Measurements from ENCODE around the gene GALK1. TPM values are rescaled to one million over a fixed set of nuclear protein-coding genes. Genes with fewer than 3 reads are reported as not detected.

The GALK1 gene
- total and polyA plus RNA-seq, 9 of the 15 experiments (the other 6 are each of a cell fraction or from before 2014, with no cell fraction given), result 0.45 to 51.6 (median 17.4) TPM

DNA sequence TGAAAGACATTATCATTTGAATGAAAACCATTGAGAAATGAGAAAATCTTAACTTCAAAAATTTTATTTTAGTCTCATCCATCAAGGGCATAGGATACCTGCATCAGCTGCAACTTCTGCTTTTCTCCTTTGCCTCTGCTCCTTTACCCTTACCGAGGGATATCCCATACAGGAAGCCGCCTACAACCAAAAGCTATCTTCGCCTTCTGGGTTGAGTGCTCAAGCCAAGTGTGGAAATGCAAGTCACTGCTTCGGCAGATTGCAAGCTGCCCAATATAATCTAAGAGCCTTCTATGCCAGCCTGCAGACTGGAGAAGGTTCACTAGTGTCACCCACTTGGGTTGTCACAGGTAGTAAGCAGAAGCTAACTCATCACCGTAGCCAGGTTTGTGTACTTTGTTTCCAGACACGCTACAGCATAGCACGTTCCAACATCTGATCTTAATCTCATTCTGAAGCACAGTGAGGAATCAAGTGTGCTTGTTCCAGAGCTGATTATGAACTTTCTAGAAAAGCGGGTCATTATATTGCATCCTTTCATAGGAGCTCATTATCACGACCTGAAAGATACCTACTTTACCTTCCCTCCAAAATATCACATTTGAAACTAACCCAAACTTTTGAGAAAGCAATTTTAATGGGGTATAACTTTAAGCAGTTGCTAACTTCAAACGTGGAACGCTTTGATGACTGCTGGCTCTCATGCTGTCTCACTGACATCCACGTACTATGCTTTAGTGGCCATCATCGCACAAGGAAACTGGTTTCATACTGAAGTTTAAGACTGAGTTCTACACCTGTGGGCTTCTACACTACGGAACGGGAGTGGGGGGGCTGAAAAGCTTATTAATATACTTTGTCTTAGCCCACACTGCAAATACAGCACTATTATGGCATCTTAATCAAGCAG is 11.6 kb upstream of the GALK1 start (continued):
- TF ChIP-seq, protein P1, sequence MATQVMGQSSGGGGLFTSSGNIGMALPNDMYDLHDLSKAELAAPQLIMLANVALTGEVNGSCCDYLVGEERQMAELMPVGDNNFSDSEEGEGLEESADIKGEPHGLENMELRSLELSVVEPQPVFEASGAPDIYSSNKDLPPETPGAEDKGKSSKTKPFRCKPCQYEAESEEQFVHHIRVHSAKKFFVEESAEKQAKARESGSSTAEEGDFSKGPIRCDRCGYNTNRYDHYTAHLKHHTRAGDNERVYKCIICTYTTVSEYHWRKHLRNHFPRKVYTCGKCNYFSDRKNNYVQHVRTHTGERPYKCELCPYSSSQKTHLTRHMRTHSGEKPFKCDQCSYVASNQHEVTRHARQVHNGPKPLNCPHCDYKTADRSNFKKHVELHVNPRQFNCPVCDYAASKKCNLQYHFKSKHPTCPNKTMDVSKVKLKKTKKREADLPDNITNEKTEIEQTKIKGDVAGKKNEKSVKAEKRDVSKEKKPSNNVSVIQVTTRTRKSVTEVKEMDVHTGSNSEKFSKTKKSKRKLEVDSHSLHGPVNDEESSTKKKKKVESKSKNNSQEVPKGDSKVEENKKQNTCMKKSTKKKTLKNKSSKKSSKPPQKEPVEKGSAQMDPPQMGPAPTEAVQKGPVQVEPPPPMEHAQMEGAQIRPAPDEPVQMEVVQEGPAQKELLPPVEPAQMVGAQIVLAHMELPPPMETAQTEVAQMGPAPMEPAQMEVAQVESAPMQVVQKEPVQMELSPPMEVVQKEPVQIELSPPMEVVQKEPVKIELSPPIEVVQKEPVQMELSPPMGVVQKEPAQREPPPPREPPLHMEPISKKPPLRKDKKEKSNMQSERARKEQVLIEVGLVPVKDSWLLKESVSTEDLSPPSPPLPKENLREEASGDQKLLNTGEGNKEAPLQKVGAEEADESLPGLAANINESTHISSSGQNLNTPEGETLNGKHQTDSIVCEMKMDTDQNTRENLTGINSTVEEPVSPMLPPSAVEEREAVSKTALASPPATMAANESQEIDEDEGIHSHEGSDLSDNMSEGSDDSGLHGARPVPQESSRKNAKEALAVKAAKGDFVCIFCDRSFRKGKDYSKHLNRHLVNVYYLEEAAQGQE (IDR thresholded peaks at IDR 0.05; ENCODE audit: borderline replicate concordance), result 0 out of 2 replicates have a peak, but pooled peaks have one; percentile 5
- TF ChIP-seq, protein P1 (CRISPR knock-in tag; IDR thresholded peaks at IDR 0.05; ENCODE audit: low read depth), result no peak
- TF ChIP-seq OTX1 (CRISPR knock-in tag; IDR thresholded peaks at IDR 0.05) (peak; percentile 99), NR2C2 (CRISPR knock-in tag; IDR thresholded peaks at IDR 0.05) (peak; percentile 28; the same call in 1 of the 2 replicates), NR2C2 (tag; IDR thresholded peaks at IDR 0.05) (no peak), ZNF354B (CRISPR knock-in tag; IDR thresholded peaks at IDR 0.05) (peak; percentile 75), ZNF644 (tag; IDR thresholded peaks at IDR 0.05; ENCODE audit: low read depth) (no peak), ZNF124 (CRISPR knock-in tag; IDR thresholded peaks at IDR 0.05) (no peak), HIVEP1 (CRISPR knock-in tag; IDR thresholded peaks at IDR 0.05) (no peak), PCBP2 (IDR thresholded peaks at IDR 0.05; ENCODE audit: low read depth, low read length, poor library complexity, severe bottlenecking) (no peak), HMGN3 (IDR thresholded peaks at IDR 0.05; ENCODE audit: borderline replicate concordance, extremely low read depth, insufficient read length, low read depth, low read length) (no peak), CHD1 (IDR thresholded peaks at IDR 0.05; ENCODE audit: low read length) (no peak), CBX5 (IDR thresholded peaks at IDR 0.05; ENCODE audit: borderline replicate concordance, low read depth) (no peak), EP400 (IDR thresholded peaks at IDR 0.05) (no peak; the same call in 1 of the 2 replicates), GATAD2A (IDR thresholded peaks at IDR 0.05) (no peak), DPF2 (IDR thresholded peaks at IDR 0.05) (peak; percentile 72; the same call in 1 of the 2 replicates), ZNF277 (CRISPR knock-in tag; IDR thresholded peaks at IDR 0.05; ENCODE audit: borderline replicate concordance) (no peak), TRIM24 (IDR thresholded peaks at IDR 0.05) (no peak; a peak in 1 of 4 replicates)
- TF ChIP-seq, protein P2, sequence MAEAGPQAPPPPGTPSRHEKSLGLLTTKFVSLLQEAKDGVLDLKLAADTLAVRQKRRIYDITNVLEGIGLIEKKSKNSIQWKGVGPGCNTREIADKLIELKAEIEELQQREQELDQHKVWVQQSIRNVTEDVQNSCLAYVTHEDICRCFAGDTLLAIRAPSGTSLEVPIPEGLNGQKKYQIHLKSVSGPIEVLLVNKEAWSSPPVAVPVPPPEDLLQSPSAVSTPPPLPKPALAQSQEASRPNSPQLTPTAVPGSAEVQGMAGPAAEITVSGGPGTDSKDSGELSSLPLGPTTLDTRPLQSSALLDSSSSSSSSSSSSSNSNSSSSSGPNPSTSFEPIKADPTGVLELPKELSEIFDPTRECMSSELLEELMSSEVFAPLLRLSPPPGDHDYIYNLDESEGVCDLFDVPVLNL (CRISPR knock-in tag; IDR thresholded peaks at IDR 0.05; ENCODE audit: low read depth), result no peak; the same call in 1 of the 2 replicates

Data from K562 (cell line).